Measurements from ENCODE around the gene ZNF777. TPM values are rescaled to one million over a fixed set of nuclear protein-coding genes. Genes with fewer than 3 reads are reported as not detected.

ZNF777 gene
- total RNA-seq, 2 experiments from 2014 or later, result 14.9 to 15.1 TPM

DNA sequence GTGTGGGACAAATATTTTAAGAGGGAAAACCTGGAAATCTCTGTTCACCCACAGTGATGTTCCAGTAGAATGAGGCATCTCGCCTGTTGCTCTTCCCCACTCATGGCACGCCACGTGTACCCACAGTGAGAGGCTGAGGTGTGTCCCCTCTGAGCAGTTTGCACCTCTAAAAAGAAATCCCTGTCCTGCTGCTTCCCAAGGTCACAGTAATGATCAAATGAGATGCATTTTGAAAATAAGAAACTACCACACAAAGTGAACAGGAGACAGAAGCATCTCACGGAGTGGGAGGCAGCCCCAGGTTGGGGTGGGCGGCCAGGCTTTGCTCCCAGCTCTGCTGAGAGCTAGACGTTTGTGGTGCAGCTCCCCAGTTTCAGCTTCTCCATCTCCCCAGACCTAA lies 12.4 kb upstream of the ZNF777 start:
- CTCF ChIA-PET, result no interaction called here
- peaks cover 61% of the 10 kb centered on the region for H3K36me3 Mint-ChIP-seq (ENCODE audit: low read depth)
- no peaks in the 10 kb centered on the region for H3K4me1 Mint-ChIP-seq
- no peaks in the 10 kb centered on the region for H3K27me3 Mint-ChIP-seq
- POLR2A ChIA-PET, result no interaction called here
- no peak overlapping the region for H3K27ac Mint-ChIP-seq
- H3K4me3 Mint-ChIP-seq, result no peak overlapping the region
- peak; percentile 2 for DNase-seq
- no peaks in the 10 kb centered on the region for H3K9me3 Mint-ChIP-seq

DNA sequence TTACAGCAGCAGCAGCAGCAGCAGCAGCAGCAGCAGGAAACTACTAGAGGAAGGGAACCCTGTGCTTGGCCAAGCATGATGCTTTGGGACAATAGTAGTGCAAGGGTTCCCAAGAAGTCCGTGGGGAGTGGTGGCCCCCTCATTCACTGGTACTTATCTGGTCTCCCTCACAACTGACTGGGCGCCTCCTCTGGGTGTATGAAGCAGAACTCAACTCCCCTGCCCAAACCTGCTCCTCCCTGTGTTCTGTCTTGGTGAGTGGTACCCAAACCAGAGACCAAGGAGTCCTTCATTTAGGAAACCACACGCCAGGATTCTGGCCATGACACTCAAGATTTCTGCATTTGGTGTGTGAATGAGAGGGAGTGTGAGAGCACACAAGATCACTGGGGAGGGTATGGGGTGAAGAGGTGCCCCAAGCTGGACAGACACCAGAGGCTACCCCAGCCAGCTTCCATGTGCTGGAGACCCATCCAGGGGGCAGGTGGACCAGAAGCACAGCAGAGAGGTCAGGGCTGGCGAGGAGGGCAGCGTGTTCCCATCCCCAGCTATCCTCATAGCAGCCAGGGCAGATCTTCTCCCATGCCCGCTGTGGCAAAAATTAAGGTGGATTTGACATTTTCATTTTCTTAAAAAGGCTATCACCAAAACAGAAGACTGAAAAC lies 10.6 kb upstream of the ZNF777 start:
- Mint-ChIP-seq H3K27ac (no peak overlapping the region), H3K4me3 (no peak overlapping the region), H3K27me3 (peaks cover under 1% of the 10 kb centered on the region), H3K36me3 (ENCODE audit: low read depth) (peaks cover 47% of the 10 kb centered on the region), H3K9me3 (no peaks in the 10 kb centered on the region), H3K4me1 (no peaks in the 10 kb centered on the region)
- peak; percentile 2 for DNase-seq
- POLR2A ChIA-PET, result no interaction called here
- CTCF ChIA-PET, result no interaction called here

DNA sequence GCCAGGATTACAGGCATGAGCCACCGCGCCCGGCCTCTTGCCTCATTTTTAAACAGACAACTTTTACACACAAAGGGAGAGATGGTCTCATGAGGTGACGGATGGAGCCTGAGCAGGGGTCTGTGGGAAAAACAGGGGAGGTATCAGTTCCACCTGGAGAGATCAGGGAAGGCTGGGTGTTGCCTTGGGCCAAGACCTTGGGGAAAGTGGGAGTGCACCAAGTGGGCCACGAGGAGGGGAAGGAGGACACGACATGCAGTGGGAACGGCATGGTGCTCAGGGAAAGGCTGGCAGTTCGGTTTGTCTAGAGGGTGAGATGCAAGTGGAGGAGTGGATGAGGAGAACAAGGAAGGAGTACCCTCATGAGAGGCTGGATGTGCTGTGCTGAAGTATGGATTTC lies 8.9 kb upstream of the ZNF777 start:
- Mint-ChIP-seq H3K4me3 (no peak overlapping the region), H3K9me3 (peaks cover 6% of the 10 kb centered on the region), H3K36me3 (ENCODE audit: low read depth) (peaks cover 37% of the 10 kb centered on the region), H3K27me3 (peaks cover 10% of the 10 kb centered on the region), H3K27ac (no peak overlapping the region), H3K4me1 (no peaks in the 10 kb centered on the region)
- CTCF ChIA-PET, result no interaction called here
- POLR2A ChIA-PET, result no interaction called here
- DNase-seq, result peak; percentile 3

DNA sequence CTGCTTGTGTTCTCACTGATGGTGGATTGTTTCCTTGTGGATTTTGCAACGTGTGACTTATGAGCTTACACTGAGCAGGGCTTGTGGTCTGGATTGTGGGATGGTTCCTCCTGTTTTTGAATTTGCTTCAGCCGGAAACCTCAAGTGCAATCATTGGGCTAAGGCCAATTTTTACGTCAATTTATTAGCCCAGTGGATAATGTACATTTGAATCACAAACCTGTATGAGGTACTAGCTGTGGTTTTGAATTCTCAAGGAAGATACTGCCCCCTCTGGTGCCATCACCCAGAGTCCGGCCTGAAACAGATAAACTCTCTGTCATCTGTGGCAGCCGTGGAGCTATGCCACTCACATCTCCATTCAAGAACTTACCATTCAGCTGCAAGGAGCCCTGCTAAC lies 7.3 kb upstream of the ZNF777 start:
- CTCF ChIA-PET, result no interaction called here
- peaks cover 15% of the 10 kb centered on the region for H3K27me3 Mint-ChIP-seq

DNA sequence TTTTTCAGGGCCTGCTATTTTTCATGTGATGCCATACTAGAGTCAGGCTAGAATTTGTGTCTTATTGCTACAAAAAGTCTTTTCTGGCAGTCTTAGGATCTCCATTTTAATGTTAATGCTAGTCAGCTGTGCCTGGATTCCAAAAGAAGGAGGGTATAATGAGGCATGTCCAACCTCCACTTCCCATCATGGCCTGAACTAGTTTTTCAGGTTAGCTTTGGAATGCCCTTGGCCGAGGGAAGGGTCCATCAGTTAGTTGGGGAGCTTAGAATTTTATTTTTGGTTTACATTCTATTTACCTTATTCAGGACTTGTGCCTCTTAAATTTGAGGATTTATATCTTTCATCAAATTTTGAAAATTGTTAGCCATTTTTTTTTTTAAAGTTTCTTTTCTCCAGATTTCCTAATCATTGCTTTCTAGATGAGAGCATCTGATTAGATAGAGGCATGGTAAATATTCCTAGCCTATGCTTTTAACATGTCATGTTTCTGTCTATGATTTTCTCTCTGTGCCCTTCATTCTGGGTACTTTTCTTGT lies 6.5 kb upstream of the ZNF777 start:
- ChIA-PET CTCF (no interaction called here), POLR2A (interaction anchor here (0.7 kb wide), 1 partner anchor 28 kb away, joined by 3 read pairs; no protein-coding TSS in a partner anchor)
- Mint-ChIP-seq H3K9me3 (peaks cover 6% of the 10 kb centered on the region), H3K4me3 (no peak overlapping the region), H3K27ac (no peak overlapping the region), H3K27me3 (peaks cover 16% of the 10 kb centered on the region), H3K36me3 (ENCODE audit: low read depth) (peaks cover 16% of the 10 kb centered on the region), H3K4me1 (no peaks in the 10 kb centered on the region)
- no peak for DNase-seq

More for the DNA sequence above, 7.3 kb upstream of the ZNF777 start:
- DNase-seq, result peak; percentile 2
- peaks cover 24% of the 10 kb centered on the region for H3K36me3 Mint-ChIP-seq (ENCODE audit: low read depth)
- H3K4me3 Mint-ChIP-seq, result no peak overlapping the region
- H3K9me3 Mint-ChIP-seq, result peaks cover 6% of the 10 kb centered on the region
- no peaks in the 10 kb centered on the region for H3K4me1 Mint-ChIP-seq
- no peak overlapping the region for H3K27ac Mint-ChIP-seq
- POLR2A ChIA-PET, result no interaction called here

DNA sequence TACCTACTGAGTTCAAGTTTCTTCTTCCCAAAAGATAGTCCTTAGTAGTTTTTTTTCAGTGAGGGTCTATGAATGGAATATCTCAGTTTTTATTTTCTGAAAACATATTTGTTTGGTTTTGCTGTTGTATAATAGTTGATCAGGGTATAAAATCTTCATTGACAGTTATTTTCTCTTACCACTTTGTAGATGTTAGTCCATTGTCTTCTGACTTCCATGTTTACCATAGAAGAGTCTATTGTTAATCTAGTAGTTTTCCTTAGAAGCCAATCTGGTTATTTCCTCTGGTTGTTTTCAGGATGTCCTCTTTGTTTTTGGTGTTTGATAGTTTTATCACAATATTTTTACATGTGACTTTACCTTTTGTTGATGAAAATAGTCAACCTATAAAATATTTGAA lies 5.5 kb upstream of the ZNF777 start:
- Mint-ChIP-seq H3K4me3 (no peak overlapping the region), H3K27ac (no peak overlapping the region), H3K36me3 (ENCODE audit: low read depth) (peaks cover 7% of the 10 kb centered on the region), H3K27me3 (peaks cover 21% of the 10 kb centered on the region), H3K4me1 (peaks cover under 1% of the 10 kb centered on the region), H3K9me3 (peaks cover 6% of the 10 kb centered on the region)
- DNase-seq, result no peak
- ChIA-PET CTCF (no interaction called here), POLR2A (no interaction called here)

DNA sequence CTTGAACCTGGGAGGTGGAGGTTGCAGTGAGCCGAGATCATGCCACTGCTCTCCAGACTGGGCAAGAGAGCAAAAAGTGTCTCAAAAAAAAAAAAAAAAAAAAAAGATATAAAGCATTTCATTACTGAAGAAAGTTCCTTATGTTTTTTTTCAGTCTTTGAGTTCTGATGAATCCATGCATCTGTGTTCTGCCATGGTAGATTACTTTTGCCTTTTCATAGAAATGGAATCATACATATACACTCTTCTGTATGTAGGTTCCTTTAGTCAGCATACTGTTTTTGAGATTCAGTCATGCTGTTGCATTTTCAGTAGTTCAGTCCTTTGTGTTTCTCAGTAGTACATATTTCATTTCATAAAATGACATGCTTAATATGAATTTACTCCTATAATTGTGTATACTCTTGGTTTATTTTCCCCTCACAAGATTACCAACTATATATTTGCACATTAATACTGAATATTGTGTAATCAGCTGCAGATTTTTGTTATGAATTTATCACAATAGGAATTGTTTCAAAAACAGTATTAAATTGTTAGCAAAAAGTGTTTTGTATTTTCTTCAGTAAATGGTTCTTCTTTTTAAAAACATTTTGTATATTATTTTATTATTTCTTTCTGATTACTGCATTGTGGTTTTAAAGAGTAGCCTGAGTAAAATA lies 2.8 kb upstream of the ZNF777 start:
- CTCF ChIA-PET, result no interaction called here
- POLR2A ChIA-PET, result no interaction called here
- Mint-ChIP-seq H3K9me3 (peaks cover 6% of the 10 kb centered on the region), H3K27me3 (peaks cover 21% of the 10 kb centered on the region), H3K27ac (no peak overlapping the region), H3K36me3 (ENCODE audit: low read depth) (no peaks in the 10 kb centered on the region), H3K4me1 (peaks cover 12% of the 10 kb centered on the region), H3K4me3 (no peak overlapping the region)
- no peak for DNase-seq

DNA sequence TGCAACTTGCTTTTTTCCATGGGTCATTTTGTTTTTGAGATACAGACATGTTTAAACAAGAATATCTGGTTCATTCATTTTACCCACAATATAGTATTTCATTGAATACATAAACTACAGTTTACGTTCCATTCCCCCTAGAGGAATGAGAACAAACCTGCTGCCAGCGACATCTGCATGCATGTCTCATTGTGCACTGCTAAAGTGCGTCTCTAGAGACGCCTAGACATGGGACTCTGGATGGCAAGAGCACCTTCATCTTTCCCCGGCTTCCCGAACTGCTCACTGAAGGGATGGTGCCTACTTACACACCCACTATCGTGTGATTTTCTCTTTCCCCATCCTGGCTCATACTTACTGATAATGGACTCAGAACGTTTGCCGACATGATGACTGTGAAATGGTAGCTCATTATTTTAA lies 1.2 kb upstream of the ZNF777 start:
- POLR2A ChIA-PET, result interaction anchor here (0.6 kb wide), 1 partner anchor 17 kb away, joined by 4 read pairs; no protein-coding TSS in a partner anchor
- no peak overlapping the region for H3K27ac Mint-ChIP-seq
- H3K27me3 Mint-ChIP-seq, result peaks cover 21% of the 10 kb centered on the region
- H3K4me1 Mint-ChIP-seq, result peaks cover 20% of the 10 kb centered on the region
- peaks cover 6% of the 10 kb centered on the region for H3K9me3 Mint-ChIP-seq
- CTCF ChIA-PET, result interaction anchor here (1.8 kb wide), 1 partner anchor 39 kb away, joined by 4 read pairs; no protein-coding TSS in a partner anchor
- no peak overlapping the region for H3K4me3 Mint-ChIP-seq
- H3K36me3 Mint-ChIP-seq (ENCODE audit: low read depth), result peaks cover 1% of the 10 kb centered on the region
- no peak for DNase-seq

DNA sequence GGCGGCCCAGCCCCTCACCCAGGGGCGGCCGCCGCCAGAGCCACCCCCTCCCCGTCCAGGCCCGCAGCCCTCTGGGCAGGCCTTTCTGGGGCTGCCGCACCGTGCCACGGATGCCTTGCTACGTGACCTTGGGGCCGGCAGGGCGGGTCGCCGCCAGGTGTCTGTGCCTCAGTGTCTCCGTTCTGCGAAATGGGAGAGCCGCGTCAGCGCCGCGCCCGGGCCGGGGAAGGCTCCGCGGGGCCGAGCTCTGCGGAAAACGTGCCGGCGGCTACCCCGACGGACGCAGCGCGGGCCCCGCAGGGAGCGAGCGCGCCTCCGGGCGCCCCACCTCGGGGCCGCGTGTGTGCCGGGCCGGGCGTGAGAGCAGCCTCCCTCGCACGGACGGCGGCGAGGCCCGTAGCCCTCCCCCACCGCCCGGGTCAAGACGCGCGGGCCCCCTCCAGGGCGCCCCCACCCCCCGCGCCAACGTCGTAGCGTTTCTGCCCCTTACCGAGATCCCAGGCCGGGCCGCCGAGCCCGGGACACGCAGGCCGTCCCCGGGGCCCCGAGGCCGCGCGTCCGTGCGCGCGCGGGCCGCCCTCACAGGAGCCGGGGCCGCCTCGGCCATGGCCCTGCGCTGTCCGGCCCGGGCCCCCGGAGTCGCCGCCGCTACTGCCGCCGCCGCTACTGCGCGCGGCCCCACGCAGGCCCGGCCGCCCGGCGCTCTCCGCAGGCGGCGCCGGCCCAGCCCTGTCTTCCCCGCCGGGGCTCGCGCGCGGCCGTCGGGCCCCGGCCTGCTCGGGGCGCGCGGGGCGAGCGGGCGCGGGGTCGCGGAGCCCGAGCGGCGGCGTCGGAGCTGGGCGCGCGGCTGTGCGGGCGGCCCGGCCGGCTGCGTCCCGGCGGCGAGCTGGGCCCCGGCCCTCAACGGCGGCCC lies 1.1 kb downstream of the ZNF777 start:
- no peaks in the 10 kb centered on the region for H3K9me3 Mint-ChIP-seq
- peak; percentile 19 for DNase-seq

DNA sequence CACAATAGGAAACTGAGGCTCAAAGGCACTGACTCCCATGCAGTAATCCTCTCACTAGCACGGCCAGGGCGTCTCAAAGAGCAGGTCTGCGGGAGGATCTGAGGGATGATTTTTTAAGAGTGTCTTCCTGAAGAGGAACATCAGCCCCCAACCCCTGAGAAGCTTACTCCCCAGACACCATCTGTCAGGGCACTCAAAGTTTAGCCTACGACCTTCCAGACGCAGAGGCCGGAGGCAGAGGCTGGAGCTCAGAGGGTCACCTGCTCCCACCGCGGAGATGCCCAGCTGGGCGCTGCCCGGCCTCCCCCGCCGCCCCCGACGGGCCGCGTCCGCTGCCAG lies 1.7 kb downstream of the ZNF777 start:
- CTCF ChIA-PET, result interaction anchor here (0.7 to 0.8 kb wide), 2 partner anchors 37 to 165 kb away, joined by 3 read pairs; no protein-coding TSS in a partner anchor
- Mint-ChIP-seq H3K4me3 (peak overlapping the region; percentile 71), H3K27me3 (peaks cover 7% of the 10 kb centered on the region), H3K36me3 (ENCODE audit: low read depth) (peaks cover 12% of the 10 kb centered on the region), H3K4me1 (peaks cover 24% of the 10 kb centered on the region), H3K9me3 (no peaks in the 10 kb centered on the region), H3K27ac (peak overlapping the region; percentile 69)
- POLR2A ChIA-PET, result no interaction called here
- no peak for DNase-seq

More for the DNA sequence above, 1.1 kb downstream of the ZNF777 start:
- Mint-ChIP-seq H3K27me3 (peaks cover 11% of the 10 kb centered on the region), H3K36me3 (ENCODE audit: low read depth) (peaks cover 9% of the 10 kb centered on the region), H3K27ac (no peak overlapping the region), H3K4me1 (peaks cover 24% of the 10 kb centered on the region), H3K4me3 (peak overlapping the region; percentile 47)
- ChIA-PET CTCF (interaction anchor here (0.6 to 1.4 kb wide), 12 partner anchors 15 to 332 kb away, joined by 3 to 9 read pairs (median 3); no protein-coding TSS in a partner anchor), POLR2A (interaction anchor here (1.2 kb wide), 1 partner anchor 175 kb away, joined by 4 read pairs; no protein-coding TSS in a partner anchor)

DNA sequence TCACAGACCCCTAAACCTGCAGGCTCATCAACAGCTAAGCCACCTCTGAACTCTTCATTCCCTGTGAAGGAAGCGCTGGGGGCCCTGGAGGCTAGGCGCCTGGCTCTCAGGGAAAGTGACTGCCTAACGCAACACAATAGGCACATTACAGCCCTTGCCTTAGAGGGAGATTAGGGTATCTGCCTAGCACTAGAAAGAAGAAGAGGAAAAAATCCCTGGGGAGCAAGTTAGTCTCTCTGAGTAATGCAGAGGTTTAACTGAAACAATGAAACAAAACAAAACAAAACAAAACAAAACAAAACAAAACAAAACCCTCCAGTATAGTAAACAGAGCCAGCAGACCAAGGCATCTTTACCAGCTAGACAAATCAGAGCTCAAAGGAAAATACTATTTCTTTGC lies 2.6 kb downstream of the ZNF777 start:
- H3K27me3 Mint-ChIP-seq, result peaks cover 6% of the 10 kb centered on the region
- ChIA-PET CTCF (interaction anchor here (0.7 to 1.3 kb wide), 3 partner anchors 36 to 375 kb away, joined by 3 to 4 read pairs (median 3); no protein-coding TSS in a partner anchor), POLR2A (no interaction called here)
- H3K4me3 Mint-ChIP-seq, result peak overlapping the region; percentile 71
- H3K36me3 Mint-ChIP-seq (ENCODE audit: low read depth), result peaks cover 16% of the 10 kb centered on the region
- H3K27ac Mint-ChIP-seq, result no peak overlapping the region
- no peak for DNase-seq
- H3K4me1 Mint-ChIP-seq, result peaks cover 24% of the 10 kb centered on the region
- no peaks in the 10 kb centered on the region for H3K9me3 Mint-ChIP-seq

DNA sequence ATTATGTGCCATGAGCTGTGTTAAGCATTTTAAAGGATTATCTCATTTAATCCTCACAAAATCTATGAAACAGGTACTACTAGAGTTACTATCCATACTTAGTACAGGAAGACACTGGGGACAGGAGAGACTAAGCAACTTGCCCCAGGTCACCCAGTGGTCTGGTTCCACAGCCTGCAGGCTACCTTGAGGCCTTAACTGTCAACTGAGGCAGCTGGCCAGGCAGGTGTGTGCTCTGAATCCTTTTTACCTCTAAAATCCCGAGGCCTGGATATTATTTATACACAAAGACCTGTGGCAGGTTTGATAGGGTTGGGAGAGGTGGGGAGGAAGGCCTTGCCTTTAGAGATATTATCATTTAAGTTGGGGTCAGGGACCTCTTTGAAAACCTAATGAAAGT lies 3.1 kb downstream of the ZNF777 start:
- Mint-ChIP-seq H3K36me3 (ENCODE audit: low read depth) (peaks cover 18% of the 10 kb centered on the region), H3K27ac (no peak overlapping the region), H3K9me3 (no peaks in the 10 kb centered on the region), H3K4me1 (peaks cover 26% of the 10 kb centered on the region), H3K4me3 (peak overlapping the region; percentile 19), H3K27me3 (peaks cover 6% of the 10 kb centered on the region)
- CTCF ChIA-PET, result interaction anchor here (1.0 to 1.3 kb wide), 2 partner anchors 38 to 374 kb away, joined by 3 to 4 read pairs; no protein-coding TSS in a partner anchor
- DNase-seq, result no peak
- POLR2A ChIA-PET, result no interaction called here
